Gastrocnemius medialis (tissue), 4 donors: ENCODE results near the gene SLC39A6.

Experiments
- POLR2A ChIP-seq, 2 donors: fragments of 450-650 bp; IDR thresholded peaks; one replicate each; pipeline ENCODE4 v1.6.1; 2017; ENCODE audit warnings: antibody characterized with exemption in 2 of 2, mild to moderate bottlenecking in 2 of 2, moderate library complexity in 2 of 2
- TF ChIP-seq, protein P1 (sequence below), 5 experiments: fragments of 450-650 bp in 3 of 5; fragments of 200-600 bp in 2 of 5; sonication (generic) in 2 of 5; IDR thresholded peaks in 4 of 5; conservative IDR thresholded peaks in 1 of 5; 1 replicate in 4 of 5; 2 replicates in 1 of 5; pipeline ENCODE4 v1.5.1; 2016 to 2019; ENCODE audit warnings: antibody characterized with exemption in 5 of 5, mild to moderate bottlenecking in 3 of 5, moderate library complexity in 3 of 5

DNA sequence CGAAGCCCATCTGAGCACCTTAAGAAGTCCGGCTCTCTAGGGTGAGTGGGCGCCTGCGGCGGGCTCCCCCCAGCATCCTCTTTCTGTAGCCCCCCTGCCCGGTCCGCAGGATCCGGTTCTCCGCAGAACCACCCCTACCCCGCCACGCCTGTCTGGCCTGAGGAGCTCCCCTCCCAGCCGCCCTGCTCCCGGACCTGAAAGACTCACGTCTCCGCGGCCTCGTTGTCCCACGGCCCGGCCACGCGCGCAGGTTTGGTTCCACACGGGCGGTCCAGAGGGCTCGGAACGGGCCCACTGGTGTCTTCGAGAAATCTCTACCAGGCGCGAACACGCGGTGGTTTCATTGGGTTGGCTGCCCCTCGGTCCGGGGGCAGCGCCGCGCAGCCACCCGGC is 237 bp downstream of the SLC39A6 start:
- TF ChIP-seq POLR2A (IDR thresholded peaks at IDR 0.05), result peak in 1 of 2 donors; percentile 15
- TF ChIP-seq, protein P1, sequence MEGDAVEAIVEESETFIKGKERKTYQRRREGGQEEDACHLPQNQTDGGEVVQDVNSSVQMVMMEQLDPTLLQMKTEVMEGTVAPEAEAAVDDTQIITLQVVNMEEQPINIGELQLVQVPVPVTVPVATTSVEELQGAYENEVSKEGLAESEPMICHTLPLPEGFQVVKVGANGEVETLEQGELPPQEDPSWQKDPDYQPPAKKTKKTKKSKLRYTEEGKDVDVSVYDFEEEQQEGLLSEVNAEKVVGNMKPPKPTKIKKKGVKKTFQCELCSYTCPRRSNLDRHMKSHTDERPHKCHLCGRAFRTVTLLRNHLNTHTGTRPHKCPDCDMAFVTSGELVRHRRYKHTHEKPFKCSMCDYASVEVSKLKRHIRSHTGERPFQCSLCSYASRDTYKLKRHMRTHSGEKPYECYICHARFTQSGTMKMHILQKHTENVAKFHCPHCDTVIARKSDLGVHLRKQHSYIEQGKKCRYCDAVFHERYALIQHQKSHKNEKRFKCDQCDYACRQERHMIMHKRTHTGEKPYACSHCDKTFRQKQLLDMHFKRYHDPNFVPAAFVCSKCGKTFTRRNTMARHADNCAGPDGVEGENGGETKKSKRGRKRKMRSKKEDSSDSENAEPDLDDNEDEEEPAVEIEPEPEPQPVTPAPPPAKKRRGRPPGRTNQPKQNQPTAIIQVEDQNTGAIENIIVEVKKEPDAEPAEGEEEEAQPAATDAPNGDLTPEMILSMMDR (IDR thresholded peaks at IDR 0.05 in 4 of 5, conservative IDR thresholded peaks at IDR 0.05 in 1 of 5), result no peak
